Hippocampal formation (tissue), 2 donors: ENCODE measurements around the gene KMO.

Source experiments
- DNase-seq, 2 donors: peaks; one replicate each; lab custom pipeline; 2025; lab: John Stamatoyannopoulos, UW

Gene KMO

DNA sequence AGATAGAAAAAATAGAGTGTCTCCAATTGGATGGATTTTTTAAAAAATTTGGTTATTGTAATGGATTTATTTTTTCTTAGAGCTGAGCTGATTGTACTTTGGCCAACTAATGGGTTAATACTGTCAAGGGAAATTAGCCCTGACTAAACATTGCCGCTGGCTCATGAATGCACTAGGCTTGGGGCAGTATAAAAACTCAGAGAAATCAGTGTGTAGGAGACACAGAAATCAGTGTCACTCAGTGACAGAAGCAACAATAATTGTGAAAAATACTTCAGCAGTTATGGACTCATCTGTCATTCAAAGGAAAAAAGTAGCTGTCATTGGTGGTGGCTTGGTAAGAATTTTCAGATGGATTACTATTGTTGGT lies at the start of gene KMO:
TSS of gene KMO (plus strand) at position 217 of the 370 bp plus-strand sequence. CDS start at position 284, 67 bp downstream.
- DNase-seq: no peak

DNA sequence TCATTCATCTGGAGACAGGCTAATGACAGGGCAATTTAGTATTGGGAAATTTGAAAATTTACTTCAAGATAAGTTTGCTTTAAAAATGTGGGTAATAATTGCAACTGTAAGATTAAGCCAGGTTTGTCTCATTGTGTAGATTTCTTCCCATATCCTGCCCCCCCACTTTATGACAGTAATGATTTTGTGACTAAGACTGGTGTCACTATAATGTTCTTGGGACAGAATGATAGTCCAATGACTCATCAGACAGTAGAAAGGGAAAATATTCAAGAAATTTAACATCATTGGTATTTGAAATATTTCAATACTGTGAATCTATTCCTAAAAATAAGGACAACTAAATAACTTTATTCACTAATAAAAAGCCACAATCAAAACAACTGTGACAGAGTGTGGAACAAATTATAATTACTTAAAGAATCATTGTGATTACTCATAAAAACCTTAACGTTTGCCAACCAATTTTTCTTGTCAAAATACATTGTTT lies 49.4 kb upstream of the KMO start:
- no peak for DNase-seq

DNA sequence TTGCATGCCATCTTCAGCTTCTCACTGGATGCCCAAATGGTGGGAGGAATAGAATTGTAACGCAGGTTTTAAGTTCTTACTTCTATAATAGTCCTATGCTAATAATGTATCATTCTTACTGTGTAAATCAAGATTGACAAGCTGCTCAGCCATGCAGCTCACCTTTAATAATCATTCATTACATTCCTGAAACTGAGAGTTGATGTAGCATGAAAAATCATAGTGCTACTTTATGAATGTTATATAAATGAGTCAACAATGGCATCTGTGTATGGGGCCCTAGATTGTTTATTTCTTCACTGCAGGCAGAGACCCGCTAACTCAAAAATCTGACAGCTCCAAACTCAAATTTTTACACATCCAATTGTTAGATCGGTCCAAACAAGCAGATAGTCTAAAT lies 47.0 kb upstream of the KMO start:
- no peak for DNase-seq

DNA sequence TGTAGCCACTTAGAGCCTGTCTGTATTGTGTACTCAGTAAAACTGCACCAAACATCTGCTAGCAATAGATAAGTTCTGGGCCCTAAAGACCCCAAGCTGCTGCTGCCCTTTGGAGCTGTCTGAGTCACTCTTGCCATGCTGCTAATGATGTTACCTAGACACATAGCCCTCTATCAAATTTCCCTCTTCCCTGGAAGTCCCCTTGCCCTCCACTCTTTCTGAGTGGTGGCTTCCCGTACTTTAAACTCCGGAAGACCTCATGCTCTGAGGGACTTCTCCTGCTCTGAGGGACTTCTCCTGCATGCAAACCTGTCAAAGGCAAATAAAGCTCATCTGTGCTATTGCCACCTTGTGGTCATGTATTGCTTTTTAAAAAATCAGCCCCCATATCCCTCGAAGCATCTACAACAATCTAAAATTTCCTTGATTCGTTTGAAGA lies 46.6 kb upstream of the KMO start:
- no peak for DNase-seq

DNA sequence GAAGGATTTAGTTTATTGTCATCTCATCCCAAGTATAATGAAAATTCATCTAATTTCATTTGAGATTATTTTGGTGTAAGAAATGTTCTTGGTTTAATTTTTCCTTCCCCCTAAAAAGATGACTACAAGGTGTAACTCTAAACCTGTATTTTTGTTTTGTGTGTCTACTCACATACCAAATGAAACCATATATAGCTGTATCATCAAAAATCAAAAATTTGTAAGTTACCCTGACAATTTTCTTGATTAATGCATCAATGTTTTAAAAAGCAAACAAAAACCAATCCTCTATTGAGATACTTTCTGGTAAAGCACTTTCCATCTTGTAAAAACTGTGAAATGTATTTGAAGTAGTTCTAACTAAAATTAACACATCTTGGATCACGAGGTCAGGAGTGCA lies 43.4 kb upstream of the KMO start:
- DNase-seq: no peak

DNA sequence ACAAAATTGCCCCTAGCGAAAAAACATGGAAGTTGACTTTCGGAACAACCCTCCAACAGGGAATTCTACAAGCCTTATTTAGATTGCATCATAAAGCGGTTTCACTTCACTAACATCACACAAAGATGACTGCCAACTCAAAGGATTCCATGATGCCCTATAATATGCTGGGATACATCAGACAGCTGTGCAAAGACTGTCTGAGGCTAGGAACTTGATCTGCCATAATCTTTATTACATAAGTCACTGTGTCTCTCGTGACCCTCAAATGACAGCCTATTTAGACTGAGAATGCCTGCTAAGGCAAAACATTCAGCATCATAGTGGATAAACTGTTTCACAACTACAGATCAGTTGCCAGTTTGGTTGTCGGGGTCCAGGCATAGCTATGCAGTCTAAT lies 36.4 kb upstream of the KMO start:
- no peak for DNase-seq

DNA sequence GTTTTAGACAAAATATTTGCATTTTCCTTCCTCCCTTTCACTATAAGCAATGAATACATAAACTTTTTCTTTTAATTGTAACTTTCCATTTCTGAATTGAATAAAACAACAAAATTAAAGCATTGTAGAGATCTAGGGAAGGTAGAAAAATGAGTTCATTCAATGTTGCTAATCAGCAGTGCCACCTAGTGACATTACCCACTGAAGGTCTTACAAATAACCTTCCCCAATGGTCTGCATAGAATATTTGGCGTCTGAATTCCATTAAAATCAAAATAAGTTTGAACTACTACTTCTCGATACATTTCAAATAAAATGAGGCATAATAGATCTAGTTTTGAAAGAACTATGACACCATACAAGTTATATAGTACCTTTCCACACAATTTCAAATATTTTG lies 32.3 kb upstream of the KMO start:
- DNase-seq: peak in 1 of 2 donors; percentile 36

DNA sequence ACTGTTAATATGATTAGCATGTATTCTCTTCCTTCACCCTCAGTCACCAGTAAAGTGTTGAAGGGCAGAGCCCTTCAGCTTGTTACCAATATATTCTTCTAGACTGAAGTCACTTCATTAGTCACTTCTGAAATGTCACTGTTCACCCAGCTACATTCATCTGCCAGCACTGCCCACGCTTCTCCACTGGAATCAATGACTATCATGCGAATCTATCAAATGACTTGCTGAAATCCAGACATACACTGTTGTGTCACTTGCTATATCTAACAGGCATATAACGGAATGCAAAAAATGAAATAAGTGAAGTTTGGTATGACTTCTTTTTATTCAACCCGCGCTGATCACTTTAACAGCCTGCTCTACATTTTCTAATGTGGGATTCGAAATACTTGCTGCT lies 28.7 kb upstream of the KMO start:
- DNase-seq: no peak

DNA sequence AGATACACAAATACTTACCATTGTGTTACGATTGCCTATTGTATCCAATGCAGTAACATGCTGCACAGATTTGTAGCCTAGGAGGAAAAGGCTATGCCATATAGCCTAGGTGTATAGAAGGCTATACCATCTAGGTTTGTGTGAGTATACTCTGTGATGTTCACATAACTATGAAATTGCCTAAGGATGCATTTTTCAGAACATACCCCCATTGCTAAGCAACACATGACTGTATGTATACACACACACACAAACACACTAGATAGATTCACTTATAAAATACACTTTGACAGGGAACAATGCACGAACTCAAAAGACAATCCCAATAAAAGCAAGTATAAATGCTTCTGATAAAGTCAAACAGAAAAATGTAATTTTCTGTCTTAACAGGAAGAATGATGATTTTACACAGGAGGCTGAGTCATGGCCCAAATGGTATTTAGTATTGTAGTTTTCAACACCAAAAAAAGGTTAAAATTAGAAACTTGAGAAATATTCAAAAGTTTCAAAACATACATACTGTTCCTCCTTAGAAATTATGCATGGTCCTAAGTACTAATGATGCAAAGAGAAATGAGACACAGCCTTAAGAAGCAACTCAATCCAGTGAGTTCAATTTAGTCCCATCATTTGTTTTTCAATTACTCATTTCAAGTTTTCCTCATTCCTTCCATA lies 24.9 kb upstream of the KMO start:
- DNase-seq: no peak

DNA sequence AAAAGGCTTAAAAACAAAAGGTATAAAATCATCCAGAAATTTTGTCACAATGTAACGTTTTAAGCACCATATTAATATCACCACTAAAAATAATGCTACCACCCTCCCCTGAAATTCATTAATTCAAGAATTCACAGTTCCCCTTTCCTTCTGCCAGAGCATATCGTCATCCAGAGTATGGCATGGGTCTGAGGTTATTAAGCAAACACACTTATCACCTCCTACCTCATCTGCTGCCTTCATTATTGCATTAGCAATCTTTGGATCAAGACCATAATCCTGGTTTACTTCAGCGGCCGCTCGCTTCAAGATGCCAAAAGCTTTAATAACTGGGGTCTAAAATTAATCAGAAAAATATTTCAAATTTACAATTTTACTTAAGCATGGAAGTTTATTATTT lies 18.8 kb upstream of the KMO start:
- DNase-seq: no peak

DNA sequence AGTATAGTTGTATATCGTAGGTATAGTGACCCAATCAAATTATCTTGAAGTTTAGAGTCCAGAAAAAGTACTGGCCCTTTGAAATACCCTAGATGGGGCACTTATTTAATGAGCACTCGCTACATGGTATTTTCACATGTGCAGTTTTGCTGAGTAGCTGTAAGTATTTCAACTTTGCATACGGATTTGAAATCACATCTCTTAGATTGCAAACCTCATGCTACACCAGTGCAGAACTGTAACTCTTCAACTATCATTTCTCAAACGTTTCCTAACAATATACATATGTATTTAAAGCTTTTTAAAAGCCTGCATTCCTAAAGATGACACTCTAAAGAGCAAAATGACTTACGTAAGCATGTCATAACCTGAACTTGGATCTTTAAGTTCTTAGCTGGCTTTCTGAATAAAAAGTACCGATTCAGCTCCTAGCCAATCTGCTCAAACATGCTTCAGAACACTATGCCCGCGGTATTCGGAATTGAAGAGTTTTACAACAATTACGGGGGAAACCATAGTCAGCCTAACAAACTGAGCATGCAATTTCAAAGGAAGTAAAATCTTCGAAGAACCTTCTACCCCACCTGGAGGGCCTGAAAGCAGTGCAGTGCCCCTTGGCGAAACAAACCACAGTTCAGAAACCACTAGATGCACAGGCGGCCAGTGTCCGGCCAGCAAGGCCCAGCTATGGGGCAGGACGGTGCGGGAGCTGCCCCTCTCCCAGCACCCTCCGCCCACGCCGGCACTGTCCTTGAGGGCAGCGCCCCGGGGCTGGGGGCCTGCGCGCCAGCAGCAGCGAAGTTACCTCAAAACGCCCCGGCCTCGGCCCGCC lies 13.5 kb upstream of the KMO start:
- DNase-seq: no peak

DNA sequence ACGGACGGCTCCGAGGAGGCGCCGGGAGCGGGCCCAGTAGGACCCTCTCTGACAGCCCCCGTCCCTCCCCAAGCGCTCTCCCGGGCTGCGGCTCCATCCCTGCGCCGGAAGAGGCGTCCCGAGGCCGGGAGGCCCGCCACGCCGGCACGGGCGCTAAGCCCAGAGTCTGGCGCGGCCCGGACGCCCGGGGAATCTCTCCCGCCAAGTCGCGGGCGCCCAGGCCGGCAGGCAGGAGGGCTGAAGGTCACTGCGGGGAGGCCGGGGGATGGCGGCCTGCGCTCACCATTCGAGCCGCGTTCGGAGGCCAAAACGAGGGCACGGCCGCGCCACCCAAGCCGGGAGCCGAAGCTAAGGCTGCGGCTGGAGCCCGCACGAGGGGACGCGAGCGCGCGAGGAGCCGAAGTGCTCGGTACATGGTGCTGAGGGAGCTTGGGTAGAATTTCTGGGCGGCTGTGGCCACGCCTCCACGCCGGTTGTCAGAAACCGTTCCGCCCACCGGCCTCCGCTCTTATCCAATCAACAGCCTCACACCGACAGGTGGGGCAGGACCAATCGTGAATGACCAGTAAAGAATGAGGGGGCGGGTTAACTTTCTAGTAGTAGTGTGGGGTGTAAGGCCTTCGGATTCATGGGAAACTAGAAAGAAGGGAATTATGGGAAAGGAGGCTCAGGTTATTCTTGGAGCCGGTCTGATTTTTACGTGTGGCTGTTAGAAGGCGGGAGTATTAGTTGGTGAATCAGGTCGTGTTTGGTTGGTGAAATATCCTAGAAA lies 12.7 kb upstream of the KMO start, which contains the start of gene FH:
TSS of gene FH (minus strand) at position 448 of the 772 bp plus-strand sequence. CDS start at position 415, 33 bp downstream.
- peak; percentile 95 to 99 for DNase-seq

DNA sequence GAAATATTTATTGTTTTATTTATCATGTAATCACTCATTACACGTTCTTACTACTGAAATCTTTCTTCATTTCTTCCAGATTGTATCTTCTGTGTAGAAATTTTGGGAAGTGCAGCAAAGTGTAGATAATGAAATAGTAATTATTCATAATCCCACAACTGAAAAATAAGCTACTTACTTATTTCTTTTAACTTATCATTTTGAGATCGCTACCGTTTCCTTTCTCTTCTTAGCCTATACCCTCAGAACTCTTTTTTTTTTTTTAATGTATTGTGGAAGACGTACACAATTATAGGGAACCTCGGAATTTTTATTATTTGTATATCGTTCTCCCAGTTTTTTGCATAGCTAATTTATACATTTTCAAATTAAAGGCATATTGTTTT lies 12.1 kb upstream of the KMO start:
- no peak for DNase-seq

DNA sequence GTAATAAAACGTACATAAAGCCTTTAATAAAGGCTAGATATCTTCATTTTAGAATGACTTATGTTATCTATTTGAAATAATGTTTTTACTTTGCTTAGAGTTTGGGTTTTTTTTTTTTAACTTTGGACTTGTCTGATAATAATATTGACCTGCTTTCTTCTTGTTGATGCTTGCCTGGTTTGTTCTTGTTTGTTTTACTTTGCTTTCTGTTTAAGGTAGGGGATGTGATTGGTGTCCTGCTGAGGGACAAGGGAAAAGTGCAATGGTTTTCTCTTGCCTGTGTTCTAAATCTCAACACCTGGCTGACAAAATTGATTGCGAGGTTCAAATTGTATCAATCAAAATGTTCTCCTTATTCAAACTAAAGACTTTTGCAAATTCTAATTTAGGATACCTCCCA lies 10.5 kb upstream of the KMO start:
- DNase-seq: no peak

DNA sequence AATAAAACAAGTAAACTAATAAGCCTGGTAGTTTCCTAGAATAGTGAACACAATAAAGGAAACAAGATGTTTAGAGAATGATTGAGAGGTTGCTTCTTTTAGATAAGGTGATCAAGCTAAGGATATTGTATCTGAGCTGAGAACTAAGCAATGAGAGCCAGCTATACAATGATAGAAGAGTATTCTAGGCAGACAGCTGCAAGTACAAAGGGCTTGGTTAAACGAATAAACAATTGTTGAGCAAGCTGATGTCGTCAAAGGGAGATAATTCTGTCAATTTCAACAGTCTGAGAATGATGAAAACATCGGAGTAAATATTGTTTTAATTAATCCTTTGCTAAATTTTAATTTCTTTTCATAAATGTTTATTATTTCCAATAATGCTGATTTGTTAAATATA lies 7.2 kb upstream of the KMO start:
- no peak for DNase-seq

DNA sequence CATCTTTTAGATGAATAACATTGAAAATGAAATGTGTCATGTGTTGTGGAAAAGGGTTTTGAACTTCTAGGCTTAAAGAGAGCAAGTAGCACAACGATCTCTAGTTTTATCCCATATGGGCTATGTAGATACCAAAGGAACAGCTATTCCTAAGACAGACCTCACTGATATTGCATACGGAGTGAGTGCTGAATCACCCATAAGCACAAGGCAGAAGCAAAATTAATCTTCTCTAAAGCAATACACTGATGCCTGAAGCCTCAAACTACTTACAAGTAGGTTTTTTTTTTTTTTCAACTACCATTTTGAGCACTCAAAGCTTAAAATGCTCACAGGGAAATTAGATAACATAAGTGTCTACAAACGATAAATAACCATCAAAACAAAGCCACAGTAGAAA lies 5.0 kb upstream of the KMO start:
- DNase-seq: no peak

DNA sequence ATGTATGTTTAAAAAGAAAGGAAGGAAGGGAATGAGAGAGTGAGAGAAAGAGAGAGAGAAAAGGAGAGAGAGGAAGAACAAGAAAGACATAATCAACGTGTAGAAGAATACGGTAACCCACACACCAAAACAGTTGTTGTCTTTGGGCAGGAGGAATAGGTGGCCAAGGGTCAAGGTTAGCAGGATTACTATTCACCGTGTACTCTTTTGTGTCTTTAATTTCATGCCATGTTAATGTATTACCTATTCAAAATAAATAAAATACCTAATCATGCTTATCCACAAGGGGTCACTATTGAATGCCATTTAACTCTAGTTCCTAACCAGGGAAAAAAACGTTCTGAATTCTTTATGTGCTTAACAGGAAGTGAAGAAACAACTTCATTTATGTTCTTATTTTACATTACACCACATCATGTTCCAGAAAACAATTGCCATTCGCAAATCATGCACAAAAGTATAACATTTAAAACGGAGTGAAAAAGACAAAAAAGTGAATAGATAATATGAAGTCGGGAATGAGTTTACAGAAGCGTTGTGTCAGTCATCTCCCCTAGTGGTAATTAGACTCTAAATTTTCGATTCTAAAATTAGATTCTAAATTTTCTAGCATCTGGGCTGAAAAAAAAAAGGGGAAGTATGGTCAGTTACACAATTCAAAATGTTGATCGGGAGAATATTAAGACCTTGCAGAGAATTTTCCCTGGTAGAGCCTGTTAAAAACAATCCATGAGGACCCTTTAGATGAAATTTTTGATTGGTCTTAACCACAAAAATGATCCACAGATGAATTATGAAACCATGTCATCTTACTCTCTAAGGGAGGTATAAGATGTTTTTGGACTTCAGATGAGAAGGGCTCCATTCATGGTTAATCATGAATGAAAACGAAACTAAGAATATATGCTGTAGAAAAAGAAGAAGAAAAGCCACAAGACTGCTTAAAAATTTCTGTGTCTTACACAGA lies 700 bp upstream of the KMO start:
- DNase-seq: peak in 1 of 2 donors; percentile 79

DNA sequence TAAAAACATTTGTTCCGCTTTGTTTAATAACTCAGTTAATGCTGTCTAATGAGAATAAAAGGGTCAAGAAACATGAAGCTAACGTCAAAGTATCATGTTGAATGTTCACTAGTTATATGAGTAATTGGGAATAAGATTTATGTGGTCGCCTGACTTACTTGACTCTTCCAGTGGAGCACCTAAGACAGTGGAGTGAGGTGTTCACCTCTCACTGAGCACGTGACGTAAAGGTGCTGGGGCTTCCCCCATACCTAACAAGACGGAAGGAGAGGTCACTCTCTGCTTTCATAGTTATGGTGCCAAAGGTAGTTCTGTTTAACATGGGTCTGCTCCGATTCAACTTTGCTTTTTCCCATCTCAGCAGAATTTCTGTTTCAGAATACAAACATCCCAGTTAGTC lies 686 bp downstream of the KMO start:
- no peak for DNase-seq

DNA sequence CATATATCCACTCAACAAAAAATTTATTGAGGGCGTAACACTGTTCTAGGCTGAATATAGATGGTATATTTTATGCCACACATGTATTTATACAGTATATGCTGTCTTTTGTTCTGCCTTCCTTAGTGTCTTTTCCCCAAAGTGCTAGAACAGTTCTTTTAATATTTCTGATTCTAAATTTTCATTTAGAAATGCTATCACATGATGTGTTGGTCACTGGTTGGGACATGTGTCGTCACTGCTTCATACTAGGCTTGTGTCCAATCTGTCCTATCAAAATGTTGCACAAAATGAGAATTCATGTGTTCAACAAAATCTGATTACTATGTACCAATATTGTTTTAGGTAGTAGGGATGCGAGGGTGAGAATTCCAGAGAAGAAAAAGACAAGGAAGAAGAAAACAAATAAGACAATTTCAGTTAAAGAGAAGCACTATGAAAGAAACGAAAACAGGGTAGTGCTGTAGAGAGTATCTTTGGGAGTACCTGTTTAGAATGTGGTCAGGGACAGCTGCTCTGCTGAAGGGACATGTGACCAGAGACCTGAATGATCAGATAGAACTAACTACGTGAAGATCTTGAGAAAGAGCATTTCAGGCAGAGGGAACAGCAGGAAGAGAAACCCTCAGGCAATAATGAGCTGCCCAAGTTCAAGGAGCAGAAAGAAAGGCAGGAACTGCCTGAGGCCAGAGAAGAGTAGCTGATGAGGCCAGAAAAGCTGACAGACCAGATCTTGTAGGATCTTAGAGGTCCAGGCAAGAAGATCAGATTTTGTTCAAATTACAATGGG lies 1.3 kb downstream of the KMO start:
- DNase-seq: no peak

DNA sequence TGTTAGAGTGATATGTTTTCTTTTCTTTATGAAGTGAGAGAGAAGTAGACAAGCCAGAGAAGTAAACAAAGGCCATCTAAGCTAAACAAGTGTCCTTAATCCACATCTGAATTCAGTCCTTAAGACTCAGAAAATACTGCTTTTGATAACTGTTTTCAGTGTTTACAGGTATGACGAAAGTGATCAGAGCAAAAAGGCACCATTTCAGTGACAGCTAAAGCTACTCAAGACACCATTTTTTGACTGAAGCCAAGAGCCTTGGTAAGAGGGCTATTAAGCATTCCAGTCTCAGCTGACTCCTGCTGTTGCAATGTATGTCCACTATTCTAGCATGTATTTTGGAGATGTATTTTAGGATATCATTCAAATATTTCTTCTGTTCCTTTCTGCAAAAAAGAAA lies 4.1 kb downstream of the KMO start:
- no peak for DNase-seq

DNA sequence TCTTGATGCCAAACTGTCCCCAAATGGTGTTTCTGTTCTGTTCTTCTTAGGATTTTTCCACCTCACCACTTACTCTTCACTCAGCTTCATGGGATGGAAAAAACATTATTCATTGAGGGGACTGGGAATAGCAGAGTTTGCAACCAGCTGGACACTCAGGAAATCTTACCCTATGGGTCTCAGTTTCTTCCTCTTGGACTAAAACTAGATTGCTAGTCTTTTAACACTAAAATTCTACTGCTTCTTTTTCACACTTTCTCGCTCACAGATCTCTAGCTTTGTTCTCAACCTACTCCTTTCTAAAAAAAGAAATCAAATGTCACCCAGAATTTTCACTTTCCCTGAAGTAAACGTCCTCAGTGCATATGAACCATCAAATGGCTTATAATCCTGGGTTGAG lies 4.8 kb downstream of the KMO start:
- no peak for DNase-seq
